SJCRH30 (cell line): ENCODE data around the gene SS18. TPM values are rescaled to one million over a fixed set of nuclear protein-coding genes. Genes with fewer than 3 reads are reported as not detected.
A peak's percentile ranks its signal among the peaks of the same experiment; 100 is the strongest.

Source experiments
- DNase-seq, 2 experiments: peaks; one replicate each; pipeline ENCODE4 v3.0.0-alpha.2; 2015 to 2020
- H3K27ac ChIP-seq: fragments of 250-450 bp; sonication (Bioruptor Pico); 2 replicates; pipeline ENCODE4 v1.5.1; 2020; ENCODE audit warnings: mild to moderate bottlenecking, moderate library complexity
- H3K27me3 ChIP-seq: fragments of 250-450 bp; sonication (Bioruptor Pico); 2 replicates; pipeline ENCODE4 v1.5.1; 2020; ENCODE audit warnings: mild to moderate bottlenecking, moderate library complexity
- H3K36me3 ChIP-seq: fragments of 250-450 bp; sonication (Bioruptor Pico); 2 replicates; pipeline ENCODE4 v1.5.1; 2020; ENCODE audit warnings: mild to moderate bottlenecking, moderate library complexity
- H3K4me1 ChIP-seq: fragments of 250-450 bp; sonication (Bioruptor Pico); 2 replicates; pipeline ENCODE4 v1.5.1; 2020; ENCODE audit warnings: mild to moderate bottlenecking, moderate library complexity
- H3K4me3 ChIP-seq: fragments of 250-450 bp; sonication (Bioruptor Pico); 2 replicates; pipeline ENCODE4 v1.5.1; 2020; ENCODE audit warnings: mild to moderate bottlenecking, moderate library complexity
- H3K9me3 ChIP-seq: fragments of 250-450 bp; sonication (Bioruptor Pico); replicated peaks from 2 replicates; pipeline ENCODE4 v1.5.1; 2020; ENCODE audit warnings: mild to moderate bottlenecking, moderate library complexity
- total RNA-seq: library from RNA; depleted of rRNA; stranded (reverse); fragments of >200 nt; shearing (Covaris generic); gene quantifications from 2 replicates; pipeline ENCODE4 v1.2.3, GENCODE V29; 2014

Gene SS18
- total RNA-seq, 1 experiment from 2014 or later = 70.2 TPM

DNA sequence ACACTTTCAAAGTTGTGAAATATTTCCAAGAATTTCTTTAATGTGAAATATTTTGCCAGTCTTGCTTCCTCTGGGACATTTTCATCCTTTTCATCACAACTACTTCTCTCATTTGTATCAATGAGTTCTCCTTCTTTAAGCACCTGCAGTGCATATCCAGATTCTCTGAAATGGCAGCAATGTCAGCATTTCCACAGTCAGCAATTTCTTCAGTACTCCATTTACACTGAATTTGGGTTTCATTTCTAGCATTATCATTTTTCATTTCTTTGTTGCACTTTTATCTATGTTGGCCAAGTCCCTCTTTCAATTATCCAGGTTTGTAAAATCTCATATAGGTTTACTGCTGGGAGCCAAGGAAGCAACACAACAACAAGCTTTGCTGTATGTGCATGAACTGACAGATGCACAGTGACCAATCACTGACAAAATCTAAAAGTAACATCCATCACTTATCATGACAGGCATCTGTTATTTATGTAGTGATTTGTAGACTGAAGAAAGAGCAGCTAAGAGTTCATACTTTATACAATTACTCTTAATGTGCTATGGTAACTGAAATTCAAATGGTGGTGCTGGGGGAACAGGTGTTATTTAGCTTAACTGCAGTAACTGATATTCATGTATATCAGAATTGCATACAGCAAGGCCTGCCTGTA, 43.9 kb downstream of the SS18 start:
- H3K27me3 ChIP-seq = no peaks in the 10 kb centered on the region
- H3K4me1 ChIP-seq = no peaks in the 10 kb centered on the region
- H3K4me3 ChIP-seq = no peak overlapping the region
- no peaks in the 10 kb centered on the region for H3K9me3 ChIP-seq
- no peak for DNase-seq
- H3K27ac ChIP-seq = no peak overlapping the region
- H3K36me3 ChIP-seq = peaks cover 10% of the 10 kb centered on the region; the same call in 1 of the 2 replicates

DNA sequence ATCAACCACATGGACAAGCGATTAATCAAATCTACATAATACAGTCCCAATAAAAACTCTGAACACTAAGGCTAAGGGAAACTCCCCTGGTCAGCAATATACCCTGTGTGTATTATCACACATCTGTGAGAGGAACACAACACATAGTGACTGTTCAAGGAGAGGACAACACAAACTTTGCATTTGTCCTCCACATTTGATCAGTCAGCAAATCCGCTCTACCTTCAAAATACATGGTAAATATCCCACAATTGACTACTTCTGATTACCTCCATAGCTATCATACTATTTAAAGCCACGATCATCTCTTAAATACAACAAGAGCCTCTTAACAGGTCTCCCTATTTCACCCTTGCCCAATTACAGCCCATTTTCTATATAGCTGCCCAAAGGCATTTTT, 45.6 kb downstream of the SS18 start:
- Histone ChIP-seq H3K9me3 (no peaks in the 10 kb centered on the region), H3K4me1 (no peaks in the 10 kb centered on the region), H3K27me3 (no peaks in the 10 kb centered on the region), H3K36me3 (peaks cover 8% of the 10 kb centered on the region; the same call in 1 of the 2 replicates), H3K27ac (no peak overlapping the region), H3K4me3 (no peak overlapping the region)
- no peak for DNase-seq

DNA sequence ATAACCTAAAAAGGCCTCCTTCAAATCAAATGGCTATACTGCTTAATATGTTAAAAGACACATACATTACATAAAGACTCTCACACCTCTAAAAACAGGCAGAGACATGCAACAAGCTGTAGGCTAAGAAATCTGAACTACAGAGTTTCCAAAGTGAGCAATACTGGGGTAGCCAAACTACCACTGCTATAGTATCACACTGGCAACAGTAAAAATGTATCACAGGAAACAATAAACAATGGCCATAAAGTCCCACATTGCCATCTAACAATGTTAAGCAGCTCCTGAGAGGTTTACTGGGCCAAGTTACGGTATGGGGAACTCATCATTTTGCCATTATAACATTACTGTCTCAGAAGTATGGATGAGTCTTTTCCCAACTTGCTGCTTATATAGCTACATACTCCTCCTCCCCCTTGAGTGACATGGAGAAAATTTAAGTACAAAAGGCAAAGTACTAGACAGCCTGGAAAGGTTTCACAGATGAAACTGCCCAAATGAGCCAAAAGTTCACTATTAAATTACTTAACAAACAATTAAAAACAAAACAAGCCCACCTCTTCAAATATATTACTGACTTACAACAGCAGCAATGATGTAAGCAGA, 50.3 kb downstream of the SS18 start:
- Histone ChIP-seq H3K4me3 (no peak overlapping the region), H3K27ac (no peak overlapping the region)

DNA sequence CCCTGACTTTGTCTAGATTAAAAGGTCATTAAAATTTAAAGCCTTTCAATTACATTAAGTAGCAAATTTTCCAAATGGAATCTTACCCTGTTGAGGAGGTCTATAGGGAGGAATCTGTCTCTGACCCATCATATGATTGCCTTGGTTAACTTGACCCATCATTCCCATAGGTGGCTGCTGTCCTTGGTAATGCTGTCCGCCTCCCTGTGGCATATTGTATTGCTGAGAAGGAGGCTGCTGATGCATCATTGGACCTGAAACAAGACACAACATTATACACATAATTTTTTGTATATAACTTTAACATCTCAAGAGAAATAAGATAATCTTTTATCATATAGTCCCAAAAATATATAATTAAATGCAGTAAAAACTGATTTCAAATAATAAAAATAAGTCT, 51.2 kb downstream of the SS18 start:
- H3K27ac ChIP-seq = no peak overlapping the region
- no peak overlapping the region for H3K4me3 ChIP-seq
- H3K4me1 ChIP-seq = no peaks in the 10 kb centered on the region

More for the DNA sequence above, 50.3 kb downstream of the SS18 start:
- Histone ChIP-seq H3K36me3 (peaks cover 23% of the 10 kb centered on the region), H3K9me3 (no peaks in the 10 kb centered on the region), H3K4me1 (no peaks in the 10 kb centered on the region), H3K27me3 (no peaks in the 10 kb centered on the region)
- DNase-seq = no peak

GRCh38 chr18:26036635-26037034, 53.8 kb downstream of the SS18 start:
- Histone ChIP-seq H3K36me3 (peaks cover 39% of the 10 kb centered on the region), H3K27me3 (no peaks in the 10 kb centered on the region), H3K4me3 (no peak overlapping the region), H3K27ac (no peak overlapping the region), H3K9me3 (no peaks in the 10 kb centered on the region), H3K4me1 (no peaks in the 10 kb centered on the region)
- no peak for DNase-seq

More for the DNA sequence above, 51.2 kb downstream of the SS18 start:
- no peak for DNase-seq
- no peaks in the 10 kb centered on the region for H3K9me3 ChIP-seq
- H3K36me3 ChIP-seq = peaks cover 27% of the 10 kb centered on the region
- H3K27me3 ChIP-seq = no peaks in the 10 kb centered on the region

- Histone ChIP-seq H3K27me3 (no peaks in the 10 kb centered on the region), H3K36me3 (peaks cover 45% of the 10 kb centered on the region), H3K27ac (no peak overlapping the region), H3K9me3 (no peaks in the 10 kb centered on the region), H3K4me1 (no peaks in the 10 kb centered on the region), H3K4me3 (no peak overlapping the region)
- no peak for DNase-seq
These were observed 55.4 kb downstream of the SS18 start for GRCh38 chr18:26034850-26035497.

GRCh38 chr18:26022585-26022984, 67.8 kb downstream of the SS18 start:
- no peaks in the 10 kb centered on the region for H3K4me1 ChIP-seq
- H3K27me3 ChIP-seq = no peaks in the 10 kb centered on the region
- H3K36me3 ChIP-seq = peaks cover 50% of the 10 kb centered on the region
- no peak overlapping the region for H3K4me3 ChIP-seq
- H3K27ac ChIP-seq = no peak overlapping the region
- H3K9me3 ChIP-seq = no peaks in the 10 kb centered on the region
- no peak for DNase-seq

- Histone ChIP-seq H3K4me1 (no peaks in the 10 kb centered on the region), H3K27me3 (no peaks in the 10 kb centered on the region), H3K9me3 (no peaks in the 10 kb centered on the region), H3K27ac (no peak overlapping the region), H3K4me3 (no peak overlapping the region), H3K36me3 (peaks cover 50% of the 10 kb centered on the region)
- DNase-seq = no peak
These were observed 69.2 kb downstream of the SS18 start for GRCh38 chr18:26021061-26021754.

DNA sequence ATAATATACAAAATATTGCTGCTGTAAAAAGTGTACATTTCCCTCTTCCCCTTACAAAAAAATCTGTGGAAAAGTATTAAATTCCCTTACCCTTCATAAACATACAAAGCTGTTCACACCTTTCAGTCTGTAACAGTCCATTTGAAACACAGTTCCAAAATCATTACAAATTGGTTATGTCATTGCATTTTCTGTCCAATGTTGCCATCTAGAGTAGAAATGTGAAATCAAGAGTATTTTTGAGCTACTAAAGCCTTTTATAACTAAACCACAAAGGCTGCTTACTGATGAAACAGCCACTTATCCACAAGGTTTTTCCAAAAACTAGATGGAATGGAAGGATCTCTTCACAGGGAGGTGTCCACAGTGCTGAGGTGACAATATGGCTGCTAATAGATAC, 72.5 kb downstream of the SS18 start:
- H3K27me3 ChIP-seq = no peaks in the 10 kb centered on the region
- DNase-seq = peak in 1 of 2 experiments; percentile 14
- no peak overlapping the region for H3K27ac ChIP-seq
- H3K4me1 ChIP-seq = no peaks in the 10 kb centered on the region
- H3K36me3 ChIP-seq = peaks cover 35% of the 10 kb centered on the region
- H3K9me3 ChIP-seq = no peaks in the 10 kb centered on the region
- H3K4me3 ChIP-seq = no peak overlapping the region

- H3K9me3 ChIP-seq = no peaks in the 10 kb centered on the region
- no peak for DNase-seq
- peaks cover 18% of the 10 kb centered on the region; the same call in 1 of the 2 replicates for H3K36me3 ChIP-seq
These were observed 76.0 kb downstream of the SS18 start for GRCh38 chr18:26014462-26014861.

DNA sequence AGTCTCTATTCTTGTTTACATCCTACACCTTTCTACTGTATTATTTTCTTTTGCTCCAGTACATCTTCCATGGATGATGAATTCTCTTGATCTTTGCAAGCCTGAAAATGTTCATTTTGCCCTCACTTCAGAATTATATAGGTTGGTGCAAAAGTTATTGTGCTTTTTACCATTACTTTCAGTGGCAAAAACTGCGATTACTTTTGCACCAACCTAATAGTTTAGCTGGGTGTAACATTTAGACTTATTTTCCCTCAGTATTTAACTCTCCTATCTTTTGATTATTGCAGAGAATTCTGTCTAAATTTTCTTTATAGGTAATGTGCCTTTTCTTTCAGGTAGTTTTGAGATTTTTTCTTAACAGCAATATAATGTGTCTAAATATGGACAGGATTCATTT, 81.8 kb downstream of the SS18 start:
- DNase-seq = no peak
- H3K27ac ChIP-seq = no peak overlapping the region
- H3K4me3 ChIP-seq = no peak overlapping the region
- no peaks in the 10 kb centered on the region for H3K36me3 ChIP-seq
- no peaks in the 10 kb centered on the region for H3K4me1 ChIP-seq
- H3K9me3 ChIP-seq = no peaks in the 10 kb centered on the region
- no peaks in the 10 kb centered on the region for H3K27me3 ChIP-seq

More at GRCh38 chr18:26014462-26014861, 76.0 kb downstream of the SS18 start:
- Histone ChIP-seq H3K4me3 (no peak overlapping the region), H3K27ac (no peak overlapping the region), H3K27me3 (no peaks in the 10 kb centered on the region), H3K4me1 (no peaks in the 10 kb centered on the region)

GRCh38 chr18:26008096-26008495, 82.3 kb downstream of the SS18 start:
- no peak for DNase-seq
- Histone ChIP-seq H3K36me3 (no peaks in the 10 kb centered on the region), H3K27me3 (no peaks in the 10 kb centered on the region), H3K9me3 (no peaks in the 10 kb centered on the region), H3K27ac (no peak overlapping the region), H3K4me1 (no peaks in the 10 kb centered on the region), H3K4me3 (no peak overlapping the region)

GRCh38 chr18:26005950-26006349, 84.5 kb downstream of the SS18 start:
- Histone ChIP-seq H3K27ac (no peak overlapping the region), H3K4me1 (no peaks in the 10 kb centered on the region), H3K4me3 (no peak overlapping the region), H3K9me3 (no peaks in the 10 kb centered on the region), H3K27me3 (no peaks in the 10 kb centered on the region), H3K36me3 (no peaks in the 10 kb centered on the region)
- no peak for DNase-seq

DNA sequence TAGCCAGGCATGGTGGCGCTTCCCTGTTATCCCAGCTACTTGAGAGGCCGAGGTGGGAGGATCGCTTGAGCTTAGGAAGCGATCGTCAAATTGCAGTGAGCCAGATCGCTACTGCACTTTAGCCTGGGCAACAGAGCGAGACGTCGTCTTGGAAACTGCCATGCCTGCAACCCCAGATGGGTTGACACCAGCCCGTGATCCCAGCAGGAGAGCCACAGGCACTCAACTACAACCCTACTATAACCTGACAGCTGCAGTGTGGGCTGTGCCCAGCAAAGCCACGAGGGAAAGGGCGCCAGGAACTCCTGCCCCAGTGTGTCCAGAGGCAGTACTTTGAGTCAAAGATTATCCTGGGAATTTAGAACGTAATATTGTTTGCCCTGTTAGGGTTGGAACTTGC, 85.6 kb downstream of the SS18 start:
- H3K36me3 ChIP-seq = no peaks in the 10 kb centered on the region
- DNase-seq = peak; percentile 4 to 18

DNA sequence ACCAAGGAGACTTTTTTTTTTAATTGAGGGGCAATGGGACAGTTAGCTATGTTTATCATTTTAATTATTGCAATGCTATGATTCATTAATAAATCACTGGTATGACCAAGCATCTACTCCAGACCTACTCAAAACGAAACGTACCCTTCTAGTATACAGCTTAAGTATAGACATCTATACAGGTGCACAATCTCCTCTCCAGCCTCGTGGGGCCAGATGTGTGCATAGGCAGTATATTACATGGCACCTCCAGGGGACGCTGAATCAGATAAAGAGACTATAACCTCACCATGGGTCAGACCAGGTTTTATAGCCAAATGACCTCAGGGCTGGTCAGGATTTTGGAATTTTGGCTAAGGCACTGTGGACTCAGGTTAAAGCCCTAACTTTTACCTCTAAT, 86.6 kb downstream of the SS18 start:
- Histone ChIP-seq H3K9me3 (no peaks in the 10 kb centered on the region), H3K27ac (no peak overlapping the region), H3K4me3 (no peak overlapping the region), H3K36me3 (no peaks in the 10 kb centered on the region), H3K27me3 (no peaks in the 10 kb centered on the region), H3K4me1 (no peaks in the 10 kb centered on the region)
- no peak for DNase-seq

More for the DNA sequence above, 85.6 kb downstream of the SS18 start:
- Histone ChIP-seq H3K9me3 (no peaks in the 10 kb centered on the region), H3K4me3 (no peak overlapping the region), H3K27ac (no peak overlapping the region), H3K4me1 (no peaks in the 10 kb centered on the region), H3K27me3 (no peaks in the 10 kb centered on the region)
